Caki2 (cell line): ENCODE results near the gene EDIL3. TPM values are rescaled to one million over a fixed set of nuclear protein-coding genes. Genes with fewer than 3 reads are reported as not detected.
"Not testable (repeated sequence)": the region's sequence is repeated elsewhere in the genome, so short reads cannot be mapped to it uniquely, and the experiment has no call there.

Experiments
- DNase-seq: peaks from one replicate; pipeline ENCODE4 v3.0.0-alpha.2; 2015; ENCODE audit warnings: low read depth
- in situ Hi-C: cut with HindIII; loops from 2 replicates; pipeline ENCODE4 v1.10.0; 2016; ENCODE audit warnings: low sequenced_read_pairs, low pct_unique_long_range_greater_than_20kb, mixed read lengths
- total RNA-seq: library from RNA; depleted of rRNA; stranded (reverse); fragments of >200 nt; shearing (Covaris generic); gene quantifications from 2 replicates; pipeline ENCODE4 v1.2.3, GENCODE V29; 2014; ENCODE audit warnings: low replicate concordance

Gene EDIL3
- total RNA-seq, 1 experiment from 2014 or later: 127 TPM

DNA sequence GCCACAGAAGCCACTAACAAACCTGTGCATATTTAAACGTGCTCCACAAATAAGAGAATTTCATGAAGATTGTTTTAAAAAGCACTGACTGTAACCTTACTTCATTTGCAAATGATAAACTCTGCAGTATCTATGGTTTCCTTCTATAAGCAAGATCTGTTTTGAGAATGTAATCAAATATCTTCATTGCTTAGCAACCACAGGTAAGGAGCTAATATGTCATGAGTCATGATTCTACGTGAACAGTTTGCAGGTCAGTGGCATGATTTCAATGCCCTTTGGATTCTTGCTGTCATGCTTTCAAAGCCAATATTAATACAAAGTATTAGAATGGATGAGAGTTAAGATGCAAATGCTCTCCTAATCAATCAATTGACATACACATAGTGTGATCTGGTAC is 325.0 kb downstream of the EDIL3 start:
- DNase-seq: peak; percentile 8
- in situ Hi-C loops: no loop called here

DNA sequence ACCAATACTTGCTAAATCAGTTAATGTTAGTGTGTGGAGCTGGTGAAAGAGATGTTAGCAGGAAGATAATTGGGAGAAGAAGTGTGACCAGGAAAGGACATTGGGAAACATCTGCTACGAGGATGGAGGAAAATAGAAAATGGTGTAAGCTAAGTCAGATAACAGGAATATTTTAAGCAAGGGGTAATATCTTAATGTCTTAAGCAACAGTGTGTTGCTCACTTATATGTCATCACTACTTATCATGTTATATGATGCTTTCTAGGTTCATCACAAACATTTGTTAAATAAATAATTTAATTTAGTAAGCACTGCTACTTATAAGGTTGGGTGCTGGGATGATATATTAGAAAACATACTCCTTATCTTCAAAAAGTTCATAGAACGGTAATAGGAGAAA is 326.1 kb downstream of the EDIL3 start:
- no peak for DNase-seq
- in situ Hi-C loops: no loop called here

- in situ Hi-C loops: no loop called here
- no peak for DNase-seq
These were observed 327.5 kb downstream of the EDIL3 start for GRCh38 chr5:84057211-84057610.

GRCh38 chr5:84045964-84046363 is 338.7 kb downstream of the EDIL3 start:
- DNase-seq: no peak

DNA sequence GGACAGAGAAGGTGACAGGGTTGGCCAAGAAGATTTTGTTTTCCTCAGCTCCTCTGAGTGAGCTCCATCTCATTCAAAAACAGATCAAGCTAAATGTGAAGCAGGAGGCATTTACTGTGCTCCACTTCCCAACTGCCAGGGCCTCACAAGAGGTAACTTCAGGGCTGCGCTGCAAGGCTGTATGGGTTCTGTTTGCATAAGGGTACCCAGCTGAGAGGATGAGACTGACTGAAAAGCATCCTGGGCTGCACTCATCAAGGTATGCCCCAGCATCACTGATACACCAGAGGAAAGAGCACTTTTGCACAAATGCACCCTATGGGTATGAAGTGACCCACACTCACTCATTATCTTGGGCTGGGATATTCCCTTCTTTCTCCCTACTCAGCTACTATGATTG is 347.8 kb downstream of the EDIL3 start:
- no peak for DNase-seq
- in situ Hi-C loops: no loop called here

More at GRCh38 chr5:84045964-84046363, 338.7 kb downstream of the EDIL3 start:
- in situ Hi-C loops: no loop called here

DNA sequence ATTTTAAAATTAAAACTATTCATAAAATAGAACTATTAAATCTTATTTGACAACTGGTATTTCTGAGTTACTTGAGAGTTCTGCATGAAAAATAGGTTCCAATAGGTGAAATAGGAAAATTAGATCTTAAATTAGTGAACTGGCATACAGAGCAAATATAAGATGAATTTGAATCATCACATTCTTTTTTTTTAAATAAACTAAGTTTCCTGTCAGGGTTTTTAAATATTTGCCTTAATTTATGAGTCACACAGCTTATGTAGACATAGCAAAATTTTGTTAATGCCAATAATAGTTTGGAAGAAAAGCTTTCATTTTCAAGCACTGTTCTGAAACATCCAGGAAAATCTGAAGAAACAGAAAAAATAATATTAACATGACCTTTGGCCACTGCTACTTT is 352.4 kb downstream of the EDIL3 start:
- DNase-seq: no peak
- in situ Hi-C loops: no loop called here

GRCh38 chr5:84028093-84028492 is 356.6 kb downstream of the EDIL3 start:
- DNase-seq: no peak
- in situ Hi-C loops: no loop called here

- in situ Hi-C loops, DNase-seq: not testable (repeated sequence)
These were observed 366.2 kb downstream of the EDIL3 start for GRCh38 chr5:84018521-84018920.

DNA sequence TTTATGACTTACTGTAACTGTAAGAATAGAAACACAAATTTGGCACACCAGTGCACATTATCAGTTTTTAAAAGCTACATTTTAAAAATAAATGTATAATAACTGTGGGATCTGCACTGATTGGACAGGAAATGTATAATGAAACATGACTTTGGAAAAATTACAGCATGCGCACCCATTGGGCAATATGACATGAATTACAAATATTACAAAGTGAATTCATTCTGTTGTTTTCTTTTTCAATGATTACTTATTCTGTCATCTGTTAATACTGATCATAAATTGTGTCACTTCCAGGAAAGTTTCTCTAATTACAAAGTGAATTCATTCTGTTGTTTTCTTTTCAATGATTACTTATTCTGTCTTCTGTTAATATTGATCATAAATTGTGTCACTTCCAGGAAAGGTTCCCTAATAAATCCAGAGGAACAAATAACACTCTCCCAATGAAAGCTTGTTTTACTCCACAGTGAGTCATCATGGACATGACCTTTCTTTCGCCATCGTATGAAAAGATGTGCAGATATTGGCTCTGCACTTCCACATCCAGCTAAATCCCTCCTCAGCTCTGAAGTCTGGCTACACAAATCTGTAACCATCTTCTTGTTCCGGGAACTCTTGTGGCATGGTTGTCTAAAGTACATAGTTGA is 367.0 kb downstream of the EDIL3 start:
- DNase-seq: no peak
- in situ Hi-C loops: no loop called here

DNA sequence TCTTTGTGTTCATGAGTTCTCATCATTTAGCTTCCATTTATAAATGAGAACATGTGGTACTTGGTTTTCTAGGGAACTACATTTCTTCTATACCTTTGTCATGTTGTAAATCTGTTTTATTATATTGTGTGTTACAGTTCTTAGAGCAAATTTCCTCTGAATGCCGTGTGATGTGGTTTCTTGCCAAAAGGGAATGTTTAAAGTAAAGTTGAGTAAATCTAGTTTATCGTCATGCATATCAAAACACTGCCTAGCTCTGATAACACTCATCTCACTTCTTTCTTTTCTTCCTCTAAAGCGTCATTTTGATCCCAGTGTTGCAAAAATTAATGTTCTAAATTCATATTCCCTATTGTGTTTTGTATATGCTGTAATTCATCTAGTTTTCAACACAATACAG is 368.6 kb downstream of the EDIL3 start:
- in situ Hi-C loops: no loop called here
- DNase-seq: no peak

GRCh38 chr5:84014966-84015365 is 369.7 kb downstream of the EDIL3 start:
- no peak for DNase-seq
- in situ Hi-C loops: no loop called here

GRCh38 chr5:83993803-83994202 is 390.9 kb downstream of the EDIL3 start:
- DNase-seq: no peak
- in situ Hi-C loops: no loop called here

DNA sequence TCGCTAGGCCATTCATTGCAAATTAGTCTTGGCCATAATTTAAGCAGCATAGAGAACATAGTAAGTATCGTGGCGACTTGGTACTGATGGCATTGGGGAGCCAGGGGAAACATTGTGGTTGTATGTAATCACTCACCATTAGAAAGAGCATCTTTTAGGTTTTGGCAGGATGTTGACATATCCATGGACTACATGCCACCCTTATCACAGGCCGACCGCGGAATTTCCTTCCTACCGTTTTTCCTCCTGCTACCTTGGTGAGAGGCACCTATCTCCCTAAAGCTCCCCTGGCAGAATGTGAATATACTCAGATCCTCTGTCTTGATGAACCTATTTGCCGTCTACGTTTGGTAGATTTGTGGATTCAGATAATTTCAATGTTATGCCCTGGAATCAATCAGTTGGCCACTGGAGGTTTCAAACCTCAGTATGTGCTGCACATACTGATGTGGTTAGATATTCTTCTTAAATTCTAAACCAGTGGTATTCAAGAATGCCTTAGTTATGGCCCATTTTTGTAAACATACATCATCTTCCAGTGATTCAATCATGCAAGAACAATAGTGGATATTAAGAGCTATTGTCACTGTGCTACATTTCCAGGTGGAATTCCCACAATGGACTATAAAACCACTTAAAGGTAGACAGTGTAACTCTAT is 393.0 kb downstream of the EDIL3 start:
- in situ Hi-C loops: no loop called here
- DNase-seq: no peak

GRCh38 chr5:83988293-83988685 is 396.4 kb downstream of the EDIL3 start:
- in situ Hi-C loops: no loop called here
- DNase-seq: no peak

DNA sequence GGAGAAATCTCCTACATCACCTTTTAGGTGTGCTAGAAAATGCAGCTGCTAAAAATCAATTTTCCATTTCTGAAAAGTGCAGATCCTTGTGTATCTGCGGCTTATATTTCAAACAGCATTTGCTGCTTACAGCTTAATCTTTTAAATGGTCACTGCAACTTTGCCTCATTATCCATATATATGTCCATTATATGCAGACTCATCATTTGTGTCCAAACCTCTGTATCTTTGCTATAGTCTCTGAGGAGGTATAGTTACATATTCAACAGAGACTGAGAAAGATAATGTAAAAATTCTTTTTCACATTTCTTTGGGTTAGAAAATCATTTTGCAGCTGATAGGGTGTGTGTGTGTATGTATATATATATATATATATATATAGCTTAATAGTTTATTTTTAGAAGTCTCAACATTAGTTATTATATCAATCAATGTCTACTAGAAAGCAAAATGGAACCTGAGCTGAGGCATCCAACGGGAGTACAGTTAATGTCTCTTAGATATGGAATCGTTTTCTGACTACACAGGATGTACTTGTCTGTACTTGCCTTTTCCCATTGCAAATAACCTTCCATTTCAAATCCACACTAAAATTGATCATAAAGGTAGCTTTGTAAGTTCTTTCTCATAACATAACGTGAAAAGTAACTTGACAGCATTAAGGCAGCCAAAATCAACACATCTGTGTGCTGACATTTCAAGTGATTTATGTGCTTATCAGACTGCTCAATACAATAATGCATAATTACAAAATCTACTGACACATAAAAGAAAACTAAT is 397.0 kb downstream of the EDIL3 start:
- no peak for DNase-seq
- in situ Hi-C loops: no loop called here

- in situ Hi-C loops: no loop called here
- DNase-seq: no peak
These were observed 400.8 kb downstream of the EDIL3 start for GRCh38 chr5:83983852-83984251.

DNA sequence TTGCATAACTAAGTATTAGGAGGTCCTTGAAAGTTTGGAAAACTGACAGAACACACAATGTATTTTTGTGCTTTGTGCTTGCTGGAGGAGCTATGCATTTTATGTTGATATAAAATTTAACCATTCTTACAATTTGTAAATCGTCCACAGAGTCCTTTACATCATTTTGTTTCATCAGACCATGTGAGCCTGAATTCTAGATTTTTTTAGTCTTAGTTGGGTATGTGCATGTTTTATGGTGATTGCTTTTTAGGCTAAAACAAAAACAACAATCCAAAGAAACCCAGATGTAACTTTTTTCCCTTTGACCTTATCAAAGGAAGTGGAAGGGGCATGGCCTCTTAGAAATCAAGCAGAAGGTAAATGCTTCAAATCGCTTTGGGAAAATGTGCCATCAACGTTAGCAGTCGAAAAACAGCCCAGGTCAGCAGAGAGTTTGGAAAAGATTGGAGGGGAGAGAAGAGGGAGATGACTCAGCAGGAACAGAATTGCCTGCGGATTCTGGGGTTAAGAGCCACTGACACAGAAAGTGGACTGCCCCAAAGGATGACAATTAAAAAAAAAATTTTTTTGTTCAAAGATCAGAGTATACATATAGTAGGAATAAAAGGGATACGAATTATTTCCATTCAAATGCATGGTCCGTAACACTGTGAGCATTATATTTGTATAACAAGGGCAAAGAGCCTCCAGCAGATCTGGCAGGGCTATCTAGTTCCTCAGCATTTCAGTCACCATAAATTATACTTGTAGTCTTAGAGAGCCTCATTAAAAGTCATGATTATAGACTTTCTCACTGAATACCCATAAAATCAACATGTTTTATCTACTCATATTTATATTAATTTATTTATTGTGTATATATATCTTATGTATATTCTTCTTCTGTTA is 410.5 kb downstream of the EDIL3 start:
- no peak for DNase-seq
- in situ Hi-C loops: no loop called here

GRCh38 chr5:83972909-83973308 is 411.8 kb downstream of the EDIL3 start:
- no peak for DNase-seq
- in situ Hi-C loops: no loop called here
